GM19397 (cell line): Measurements from ENCODE around the gene COMMD7.

ENCODE experiments used
- ATAC-seq: cut with Tn5 transposase; IDR thresholded peaks from one replicate; pipeline ENCODE4 v1.9.1; 2021; ENCODE audit warnings: mild to moderate bottlenecking, moderate library complexity; ENCODE audit not compliant: unreplicated experiment

COMMD7 gene

GRCh38 chr20:32652739-32653526, 90.3 kb downstream of the COMMD7 start:
- no peak for ATAC-seq
